Osteoblast (primary cell): ENCODE results near the gene IFT43. TPM values are rescaled to one million over a fixed set of nuclear protein-coding genes. Genes with fewer than 3 reads are reported as not detected.

Experiments used
- DNase-seq: peaks from one replicate; pipeline ENCODE4 v3.0.0; 2011; ENCODE audit warnings: low spot score, mixed read lengths; ENCODE audit not compliant: insufficient read length; ENCODE audit errors: missing footprints
- H2AFZ ChIP-seq: 2 replicates; pipeline ENCODE4 v1.6.0; 2011; ENCODE audit warnings: mild to moderate bottlenecking, low read length
- H3K27ac ChIP-seq: 2 replicates; pipeline ENCODE4 v1.5.1; 2011; ENCODE audit warnings: mild to moderate bottlenecking, low read depth, low read length, moderate library complexity
- H3K27me3 ChIP-seq: 2 replicates; pipeline ENCODE4 v1.6.0; 2012; ENCODE audit warnings: mild to moderate bottlenecking, control low read depth, inconsistent platforms, low read length, moderate library complexity; ENCODE audit not compliant: insufficient read depth
- H3K36me3 ChIP-seq: 2 replicates; pipeline ENCODE4 v1.5.1; 2011; ENCODE audit warnings: mild to moderate bottlenecking, low read length, control low read depth, moderate library complexity; ENCODE audit not compliant: insufficient read depth
- H3K4me1 ChIP-seq: 2 replicates; pipeline ENCODE4 v1.5.1; 2011; ENCODE audit warnings: mild to moderate bottlenecking, low read length, control low read depth, moderate library complexity; ENCODE audit not compliant: insufficient read depth
- H3K4me2 ChIP-seq: 2 replicates; pipeline ENCODE4 v1.6.0; 2011; ENCODE audit warnings: mild to moderate bottlenecking, low read length; ENCODE audit not compliant: insufficient read depth
- H3K4me3 ChIP-seq: fragments of 200-600 bp; sonication (generic); 3 replicates; pipeline ENCODE4 v1.5.1; 2012; ENCODE audit warnings: mild to moderate bottlenecking, low read length, inconsistent platforms; ENCODE audit not compliant: insufficient read depth
- H3K79me2 ChIP-seq: 2 replicates; pipeline ENCODE4 v1.6.0; 2012; ENCODE audit warnings: mild to moderate bottlenecking, low read length, control low read depth, inconsistent platforms; ENCODE audit not compliant: insufficient read depth
- H3K9me3 ChIP-seq: 2 replicates; pipeline ENCODE4 v1.5.1; 2011; ENCODE audit warnings: low read depth, low read length, control low read depth
- H4K20me1 ChIP-seq: 2 replicates; pipeline ENCODE4 v1.6.0; 2012; ENCODE audit warnings: mild to moderate bottlenecking, low read length, control low read depth; ENCODE audit not compliant: insufficient read depth
- total RNA-seq: library from RNA; depleted of rRNA; stranded (reverse); fragments of >200 nt; gene quantifications from 2 replicates; pipeline ENCODE4 v1.2.3, GENCODE V29; 2012
- TF ChIP-seq, protein P1 (sequence below): IDR thresholded peaks from 2 replicates; pipeline ENCODE4 v1.5.1; 2011; ENCODE audit warnings: mild to moderate bottlenecking, low read depth, low read length, moderate library complexity; ENCODE audit errors: extremely low read depth

Gene IFT43
- total RNA-seq, 1 donor, result 32.6 TPM

DNA sequence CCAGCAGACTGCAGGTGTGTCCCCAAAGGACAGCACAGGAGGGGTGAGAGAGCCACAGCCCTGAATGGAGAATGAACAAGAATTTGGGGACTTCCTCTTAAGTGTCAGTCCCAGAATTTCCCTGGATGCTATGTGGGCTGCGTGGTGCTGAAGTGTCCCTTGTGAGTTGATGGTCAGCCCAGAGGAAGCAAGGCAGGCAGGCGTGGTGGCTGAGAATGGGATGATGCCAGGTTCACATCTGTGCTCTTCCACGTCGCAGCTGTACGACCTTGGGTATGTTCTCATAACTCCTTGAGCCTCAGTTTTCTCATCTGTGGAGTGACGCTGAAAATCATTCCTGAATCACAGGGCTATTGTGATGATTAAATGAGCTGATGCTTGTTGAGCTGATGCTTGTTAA is 104.0 kb downstream of the IFT43 start:
- TF ChIP-seq, protein P1, sequence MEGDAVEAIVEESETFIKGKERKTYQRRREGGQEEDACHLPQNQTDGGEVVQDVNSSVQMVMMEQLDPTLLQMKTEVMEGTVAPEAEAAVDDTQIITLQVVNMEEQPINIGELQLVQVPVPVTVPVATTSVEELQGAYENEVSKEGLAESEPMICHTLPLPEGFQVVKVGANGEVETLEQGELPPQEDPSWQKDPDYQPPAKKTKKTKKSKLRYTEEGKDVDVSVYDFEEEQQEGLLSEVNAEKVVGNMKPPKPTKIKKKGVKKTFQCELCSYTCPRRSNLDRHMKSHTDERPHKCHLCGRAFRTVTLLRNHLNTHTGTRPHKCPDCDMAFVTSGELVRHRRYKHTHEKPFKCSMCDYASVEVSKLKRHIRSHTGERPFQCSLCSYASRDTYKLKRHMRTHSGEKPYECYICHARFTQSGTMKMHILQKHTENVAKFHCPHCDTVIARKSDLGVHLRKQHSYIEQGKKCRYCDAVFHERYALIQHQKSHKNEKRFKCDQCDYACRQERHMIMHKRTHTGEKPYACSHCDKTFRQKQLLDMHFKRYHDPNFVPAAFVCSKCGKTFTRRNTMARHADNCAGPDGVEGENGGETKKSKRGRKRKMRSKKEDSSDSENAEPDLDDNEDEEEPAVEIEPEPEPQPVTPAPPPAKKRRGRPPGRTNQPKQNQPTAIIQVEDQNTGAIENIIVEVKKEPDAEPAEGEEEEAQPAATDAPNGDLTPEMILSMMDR, result no peak
- no peak for DNase-seq
- no peak overlapping the region for H2AFZ ChIP-seq
- no peak overlapping the region for H3K27ac ChIP-seq
- H3K36me3 ChIP-seq, result no peaks in the 10 kb centered on the region
- no peaks in the 10 kb centered on the region for H3K79me2 ChIP-seq
- H3K4me2 ChIP-seq, result no peak overlapping the region
- no peaks in the 10 kb centered on the region for H3K4me1 ChIP-seq
- H3K9me3 ChIP-seq, result no peaks in the 10 kb centered on the region
- H4K20me1 ChIP-seq, result no peaks in the 10 kb centered on the region
- no peak overlapping the region for H3K4me3 ChIP-seq
- no peaks in the 10 kb centered on the region for H3K27me3 ChIP-seq

DNA sequence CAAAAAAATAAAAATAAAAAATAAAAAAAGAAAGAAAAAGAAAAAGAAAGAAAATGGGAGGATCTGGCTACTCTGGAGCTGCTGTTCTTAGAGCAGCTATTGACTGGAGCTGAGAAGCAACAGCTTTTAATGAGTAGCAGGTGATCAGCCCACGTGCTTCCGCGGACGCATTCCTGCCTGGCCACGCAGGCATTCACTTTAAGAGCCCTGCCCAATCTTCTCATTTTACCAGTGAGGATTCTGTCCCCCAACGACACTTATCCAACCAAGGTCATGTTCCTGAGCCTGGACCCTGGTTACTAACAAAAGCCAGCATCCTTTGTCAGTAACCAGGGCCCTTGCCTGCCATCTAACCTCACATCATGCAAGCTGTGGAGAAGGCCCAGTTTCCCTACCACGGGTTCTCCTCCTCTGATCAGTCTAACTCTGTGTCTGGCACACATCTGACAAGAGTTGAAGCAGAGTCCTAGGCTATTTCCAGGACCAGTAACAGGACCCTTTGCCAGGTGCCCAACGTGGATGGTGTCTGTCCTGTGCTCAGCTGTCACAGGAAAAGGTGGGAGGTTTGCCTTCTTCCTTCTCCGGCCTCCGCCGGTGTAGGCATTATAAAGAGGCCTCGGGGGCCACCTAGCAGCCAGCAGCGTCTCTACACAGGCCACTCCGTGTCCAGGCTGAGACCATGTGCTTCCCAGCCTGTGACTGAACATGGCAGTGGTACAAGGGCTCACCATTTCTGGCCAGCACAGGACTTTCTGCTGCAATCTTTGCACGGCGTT is 105.2 kb downstream of the IFT43 start:
- H3K79me2 ChIP-seq, result no peaks in the 10 kb centered on the region
- H3K27me3 ChIP-seq, result no peaks in the 10 kb centered on the region
- no peaks in the 10 kb centered on the region for H3K9me3 ChIP-seq
- H2AFZ ChIP-seq, result peak overlapping the region; percentile 62
- H3K27ac ChIP-seq, result no peak overlapping the region
- no peak overlapping the region for H3K4me3 ChIP-seq
- DNase-seq, result peak; percentile 92
- no peak overlapping the region for H3K4me2 ChIP-seq
- TF ChIP-seq, protein P1, result peak; percentile 34
- no peaks in the 10 kb centered on the region for H4K20me1 ChIP-seq
- no peaks in the 10 kb centered on the region for H3K4me1 ChIP-seq
- H3K36me3 ChIP-seq, result no peaks in the 10 kb centered on the region

DNA sequence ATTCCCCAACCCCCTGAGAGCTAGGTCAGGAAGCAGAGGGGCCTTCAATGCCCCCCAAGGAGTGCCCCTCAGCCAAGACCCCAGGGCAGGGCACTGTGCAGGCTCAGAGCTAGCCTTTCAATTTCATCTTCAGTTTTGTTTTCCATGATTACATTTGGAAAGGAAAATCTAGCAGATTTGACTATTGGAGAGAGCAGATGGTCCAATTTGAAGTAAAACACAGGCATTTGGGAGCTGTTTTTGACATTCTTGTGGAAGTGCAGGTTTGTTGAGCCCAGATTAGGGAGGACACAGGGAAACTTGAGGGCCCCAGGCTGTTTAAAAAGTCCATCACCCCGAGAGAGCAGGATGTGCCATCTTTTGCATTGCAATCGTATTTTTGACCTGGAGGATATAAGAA is 107.5 kb downstream of the IFT43 start:
- TF ChIP-seq, protein P1, result no peak
- Histone ChIP-seq H3K36me3 (no peaks in the 10 kb centered on the region), H3K27me3 (no peaks in the 10 kb centered on the region), H3K79me2 (no peaks in the 10 kb centered on the region), H3K27ac (no peak overlapping the region), H4K20me1 (no peaks in the 10 kb centered on the region), H3K4me1 (no peaks in the 10 kb centered on the region), H3K4me2 (no peak overlapping the region), H3K4me3 (no peak overlapping the region), H2AFZ (no peak overlapping the region), H3K9me3 (no peaks in the 10 kb centered on the region)
- no peak for DNase-seq

DNA sequence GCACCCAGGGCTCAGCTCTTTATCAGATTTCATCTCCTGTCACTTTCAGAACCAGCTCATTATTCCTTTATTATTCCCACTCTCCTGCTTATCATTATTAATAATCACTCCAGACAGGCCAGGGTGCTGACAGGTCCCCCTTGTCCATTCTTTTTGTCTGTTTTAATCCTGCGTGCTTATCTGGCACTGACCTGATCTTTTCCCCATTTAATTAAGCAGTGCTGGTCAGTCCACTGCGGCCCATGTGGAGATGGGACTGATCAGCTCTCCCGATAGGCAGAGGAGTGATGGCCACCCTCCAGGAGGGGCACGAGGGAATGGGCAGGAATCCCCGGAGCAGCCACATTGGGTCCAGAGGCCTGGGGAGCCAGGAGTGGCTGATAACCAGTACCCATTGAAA is 110.7 kb downstream of the IFT43 start:
- no peaks in the 10 kb centered on the region for H3K36me3 ChIP-seq
- TF ChIP-seq, protein P1, result no peak
- H3K9me3 ChIP-seq, result no peaks in the 10 kb centered on the region
- H3K4me2 ChIP-seq, result no peak overlapping the region
- no peak for DNase-seq
- no peak overlapping the region for H2AFZ ChIP-seq
- H3K27me3 ChIP-seq, result peaks cover 19% of the 10 kb centered on the region
- H3K4me3 ChIP-seq, result no peak overlapping the region
- H3K79me2 ChIP-seq, result no peaks in the 10 kb centered on the region
- H3K4me1 ChIP-seq, result no peaks in the 10 kb centered on the region
- no peaks in the 10 kb centered on the region for H4K20me1 ChIP-seq
- H3K27ac ChIP-seq, result no peak overlapping the region
